ENCODE measurements around the gene SMC1B.

DNA sequence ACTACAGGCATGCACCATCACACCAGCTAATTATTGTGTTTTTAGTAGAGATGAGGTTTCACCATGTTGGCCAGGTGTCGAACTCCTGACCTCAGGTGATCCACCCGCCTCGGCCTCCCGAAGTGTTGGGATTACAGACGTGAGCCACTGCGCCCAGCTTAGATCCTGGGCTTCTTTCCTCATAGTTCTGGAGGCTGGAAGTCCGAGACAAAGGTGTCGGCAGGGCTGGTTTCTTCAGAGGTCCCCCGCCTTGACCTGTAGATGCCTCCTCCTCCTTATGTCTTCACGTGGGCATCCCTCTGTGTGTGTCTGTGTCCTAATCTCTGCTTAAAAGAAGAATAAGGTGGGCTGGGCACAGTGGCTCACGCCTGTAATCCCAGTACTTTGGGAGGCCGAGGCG is 45.1 kb upstream of the SMC1B start:
- TF ChIP-seq, protein P1, sequence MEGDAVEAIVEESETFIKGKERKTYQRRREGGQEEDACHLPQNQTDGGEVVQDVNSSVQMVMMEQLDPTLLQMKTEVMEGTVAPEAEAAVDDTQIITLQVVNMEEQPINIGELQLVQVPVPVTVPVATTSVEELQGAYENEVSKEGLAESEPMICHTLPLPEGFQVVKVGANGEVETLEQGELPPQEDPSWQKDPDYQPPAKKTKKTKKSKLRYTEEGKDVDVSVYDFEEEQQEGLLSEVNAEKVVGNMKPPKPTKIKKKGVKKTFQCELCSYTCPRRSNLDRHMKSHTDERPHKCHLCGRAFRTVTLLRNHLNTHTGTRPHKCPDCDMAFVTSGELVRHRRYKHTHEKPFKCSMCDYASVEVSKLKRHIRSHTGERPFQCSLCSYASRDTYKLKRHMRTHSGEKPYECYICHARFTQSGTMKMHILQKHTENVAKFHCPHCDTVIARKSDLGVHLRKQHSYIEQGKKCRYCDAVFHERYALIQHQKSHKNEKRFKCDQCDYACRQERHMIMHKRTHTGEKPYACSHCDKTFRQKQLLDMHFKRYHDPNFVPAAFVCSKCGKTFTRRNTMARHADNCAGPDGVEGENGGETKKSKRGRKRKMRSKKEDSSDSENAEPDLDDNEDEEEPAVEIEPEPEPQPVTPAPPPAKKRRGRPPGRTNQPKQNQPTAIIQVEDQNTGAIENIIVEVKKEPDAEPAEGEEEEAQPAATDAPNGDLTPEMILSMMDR (IDR thresholded peaks at IDR 0.05) = no peak
- TF ChIP-seq POLR2AphosphoS5 (IDR thresholded peaks at IDR 0.05) = no peak
- TF ChIP-seq POLR2A (IDR thresholded peaks at IDR 0.05) = no peak

All from gastroesophageal sphincter (tissue), 3 donors.